Sigmoid colon (tissue), 3 donors: Measurements from ENCODE around the gene MORF4L1.

ENCODE experiments used
- POLR2A ChIP-seq, 2 donors: fragments of 450-650 bp; IDR thresholded peaks; one replicate each; pipeline ENCODE4 v1.6.1; 2016; ENCODE audit warnings: antibody characterized with exemption in 2 of 2, mild to moderate bottlenecking in 2 of 2, moderate library complexity in 2 of 2
- TF ChIP-seq, protein P1 (sequence below), 4 experiments: fragments of 450-650 bp in 3 of 4; fragments of 200-600 bp in 1 of 4; IDR thresholded peaks; one replicate each; pipeline ENCODE4 v1.5.1; 2016 to 2019; ENCODE audit warnings: antibody characterized with exemption in 4 of 4, mild to moderate bottlenecking in 3 of 4, moderate library complexity in 2 of 4

DNA sequence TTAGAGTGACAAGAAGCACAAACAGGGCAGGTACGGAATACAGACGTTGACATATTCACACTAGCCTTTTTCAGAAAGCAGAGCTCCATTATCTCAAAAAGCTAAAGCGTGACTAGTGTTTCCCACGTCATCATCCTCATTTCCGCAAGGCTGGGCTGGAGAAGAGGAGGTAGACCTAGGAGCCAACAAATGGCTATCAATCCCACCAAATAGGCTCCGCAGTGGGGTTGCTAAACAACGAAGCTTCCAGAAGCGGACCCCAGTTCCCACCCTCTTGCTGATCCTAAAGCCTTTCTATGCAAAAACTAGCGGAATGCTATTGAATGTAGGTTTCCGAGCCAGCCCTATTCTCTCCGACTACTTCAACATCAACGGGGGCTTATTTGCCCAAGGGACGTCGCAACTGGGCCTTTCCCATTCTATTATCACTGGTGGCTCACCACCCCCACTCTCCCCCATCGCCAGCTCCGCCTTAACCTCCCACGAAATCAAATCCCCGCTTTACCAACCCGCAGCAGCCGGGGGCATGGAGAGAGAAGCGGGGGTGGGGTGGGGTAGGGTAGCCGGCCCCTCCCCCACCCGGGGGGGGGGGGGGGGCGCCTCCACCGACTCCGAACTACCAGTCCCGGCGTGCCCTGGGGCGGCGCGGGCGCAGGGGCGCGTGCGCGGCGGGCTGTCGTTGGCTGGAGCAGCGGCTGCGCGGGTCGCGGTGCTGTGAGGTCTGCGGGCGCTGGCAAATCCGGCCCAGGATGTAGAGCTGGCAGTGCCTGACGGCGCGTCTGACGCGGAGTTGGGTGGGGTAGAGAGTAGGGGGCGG, at the start of gene MORF4L1:
- TF ChIP-seq, protein P1, sequence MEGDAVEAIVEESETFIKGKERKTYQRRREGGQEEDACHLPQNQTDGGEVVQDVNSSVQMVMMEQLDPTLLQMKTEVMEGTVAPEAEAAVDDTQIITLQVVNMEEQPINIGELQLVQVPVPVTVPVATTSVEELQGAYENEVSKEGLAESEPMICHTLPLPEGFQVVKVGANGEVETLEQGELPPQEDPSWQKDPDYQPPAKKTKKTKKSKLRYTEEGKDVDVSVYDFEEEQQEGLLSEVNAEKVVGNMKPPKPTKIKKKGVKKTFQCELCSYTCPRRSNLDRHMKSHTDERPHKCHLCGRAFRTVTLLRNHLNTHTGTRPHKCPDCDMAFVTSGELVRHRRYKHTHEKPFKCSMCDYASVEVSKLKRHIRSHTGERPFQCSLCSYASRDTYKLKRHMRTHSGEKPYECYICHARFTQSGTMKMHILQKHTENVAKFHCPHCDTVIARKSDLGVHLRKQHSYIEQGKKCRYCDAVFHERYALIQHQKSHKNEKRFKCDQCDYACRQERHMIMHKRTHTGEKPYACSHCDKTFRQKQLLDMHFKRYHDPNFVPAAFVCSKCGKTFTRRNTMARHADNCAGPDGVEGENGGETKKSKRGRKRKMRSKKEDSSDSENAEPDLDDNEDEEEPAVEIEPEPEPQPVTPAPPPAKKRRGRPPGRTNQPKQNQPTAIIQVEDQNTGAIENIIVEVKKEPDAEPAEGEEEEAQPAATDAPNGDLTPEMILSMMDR (IDR thresholded peaks at IDR 0.05) = no peak
- no peak for TF ChIP-seq POLR2A (IDR thresholded peaks at IDR 0.05)
